HG03469 (cell line): ENCODE results near the gene KCNT1.
"Not testable (repeated sequence)": the region's sequence is repeated elsewhere in the genome, so short reads cannot be mapped to it uniquely, and the experiment has no call there.

Experiments
- ATAC-seq: cut with Tn5 transposase; IDR thresholded peaks from one replicate; pipeline ENCODE4 v1.9.1; 2021; ENCODE audit warnings: mild to moderate bottlenecking, moderate library complexity, moderate number of reproducible peaks; ENCODE audit not compliant: unreplicated experiment

Gene KCNT1

GRCh38 chr9:135671591-135672041, 30.4 kb upstream of the KCNT1 start:
- ATAC-seq: no peak

DNA sequence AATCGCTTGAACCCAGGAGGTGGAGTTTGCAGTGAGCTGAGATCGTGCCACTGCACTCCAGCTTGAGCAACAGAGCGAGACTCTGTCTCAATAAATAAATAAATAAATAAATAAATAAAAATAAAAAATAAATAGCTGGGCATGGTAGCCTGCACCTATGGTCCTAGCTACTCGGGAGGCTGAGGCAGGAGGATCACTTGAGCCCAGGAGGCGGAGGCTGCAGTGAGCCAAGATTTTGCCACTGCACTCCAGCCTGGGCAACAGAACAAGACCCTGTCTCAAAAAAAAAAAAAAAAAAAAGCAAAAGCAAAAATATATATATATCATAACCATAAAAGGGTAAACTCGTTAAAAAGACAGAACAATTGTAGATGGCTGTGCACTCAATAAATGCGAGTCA, 29.2 kb upstream of the KCNT1 start:
- ATAC-seq: not testable (repeated sequence)

DNA sequence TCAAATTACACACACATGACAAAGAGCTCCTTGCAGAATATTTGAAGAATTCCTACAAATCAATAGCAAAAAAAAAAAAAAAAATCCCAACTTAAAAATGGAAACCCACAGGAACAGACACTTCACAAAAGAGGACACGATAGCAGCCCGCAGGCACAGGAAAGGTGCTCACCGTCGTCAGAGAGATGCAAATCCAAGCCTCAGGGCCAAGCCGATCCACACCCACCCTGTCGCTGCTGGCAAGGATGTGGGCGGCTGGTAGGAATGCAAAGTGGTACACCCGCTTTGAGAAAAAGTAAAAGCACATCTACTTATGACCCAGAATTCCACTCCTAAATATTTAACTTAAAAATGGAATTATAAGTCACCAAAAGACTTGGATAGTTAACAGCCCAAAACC, 28.0 kb upstream of the KCNT1 start:
- no peak for ATAC-seq

DNA sequence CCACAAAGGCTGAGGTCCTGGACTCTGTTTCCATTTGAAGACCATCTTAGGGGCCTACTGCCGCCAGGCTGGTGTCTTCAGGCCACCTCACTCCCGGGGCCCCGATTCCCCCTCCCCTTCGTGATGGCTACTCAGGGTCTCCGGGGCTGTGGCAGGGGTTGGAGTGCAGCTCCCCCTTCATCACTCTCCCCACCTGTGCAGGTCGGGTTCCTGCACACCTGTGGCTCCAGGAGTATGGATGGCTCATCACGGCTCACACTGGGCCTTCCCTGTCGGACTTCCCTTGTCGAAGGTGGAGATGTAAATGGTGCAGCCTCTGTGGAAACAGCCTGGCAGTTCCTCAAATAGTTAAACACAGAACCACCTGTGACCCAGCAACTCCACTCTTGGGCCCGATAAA, 27.0 kb upstream of the KCNT1 start:
- no peak for ATAC-seq

DNA sequence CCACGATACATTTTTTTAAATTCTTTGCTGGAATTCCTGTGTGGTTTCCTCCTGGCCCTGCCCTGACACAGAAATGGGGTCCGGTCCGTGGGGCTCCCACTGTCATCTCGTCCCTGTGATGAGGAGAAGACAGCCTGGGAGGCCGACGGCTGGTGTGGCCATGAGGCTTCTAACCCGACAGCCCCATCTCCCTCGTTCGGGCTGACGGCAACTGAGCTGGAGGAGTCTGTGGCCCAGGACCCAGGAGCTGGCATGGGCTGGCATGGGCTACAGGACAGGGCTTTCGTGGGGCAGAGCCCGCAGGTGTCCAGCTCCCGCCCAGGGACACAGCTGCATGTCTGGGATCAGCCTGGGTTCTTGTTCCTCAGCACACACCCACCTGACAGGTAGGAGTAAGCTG, 25.1 kb upstream of the KCNT1 start:
- ATAC-seq: no peak

- ATAC-seq: no peak
These were observed 24.3 kb upstream of the KCNT1 start for GRCh38 chr9:135677641-135678168.

DNA sequence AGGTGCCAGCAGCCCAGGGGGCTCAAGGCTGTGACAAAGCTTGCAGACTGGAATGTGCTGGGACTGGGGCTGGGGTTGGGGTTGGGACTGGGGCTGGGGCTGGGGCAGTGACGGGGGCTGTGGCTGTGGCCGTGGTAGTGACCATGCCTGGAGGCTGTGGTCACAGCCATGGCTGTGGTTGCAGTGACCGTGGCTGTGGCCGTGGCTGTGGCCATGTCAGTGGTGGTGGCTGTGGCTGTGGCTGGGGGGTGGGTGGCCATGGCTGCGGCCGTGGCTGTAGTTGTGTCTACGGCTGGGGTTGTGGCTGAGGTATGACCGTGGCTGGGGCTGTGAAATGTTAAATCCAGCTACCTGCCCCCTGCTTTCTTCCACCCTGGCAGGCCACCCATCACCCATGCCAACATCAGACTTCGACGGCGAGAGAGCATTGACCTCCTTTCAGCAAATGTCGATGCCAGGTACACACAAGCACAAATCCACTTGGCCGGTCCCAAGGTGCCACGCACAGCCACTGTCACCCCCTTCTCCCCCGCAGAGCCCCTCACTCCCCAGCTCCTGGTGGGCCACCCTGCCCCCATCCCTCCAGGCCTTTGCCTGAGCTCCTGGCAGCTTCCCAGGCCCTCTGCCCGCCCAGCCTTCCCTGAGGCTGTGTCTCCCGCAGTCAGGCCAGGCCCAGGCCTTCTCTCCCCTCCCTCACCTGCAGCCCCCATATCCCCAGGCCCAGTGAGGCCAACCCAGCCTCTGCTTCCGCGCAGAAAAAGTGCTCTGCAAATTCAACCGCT, 23.6 kb upstream of the KCNT1 start:
- no peak for ATAC-seq

- ATAC-seq: no peak
These were observed 21.9 kb upstream of the KCNT1 start for GRCh38 chr9:135680056-135680455.

GRCh38 chr9:135681161-135681560, 20.8 kb upstream of the KCNT1 start:
- ATAC-seq: no peak

- no peak for ATAC-seq
These were observed 18.5 kb upstream of the KCNT1 start for GRCh38 chr9:135683401-135684034.

GRCh38 chr9:135684691-135685090, 17.3 kb upstream of the KCNT1 start:
- no peak for ATAC-seq

DNA sequence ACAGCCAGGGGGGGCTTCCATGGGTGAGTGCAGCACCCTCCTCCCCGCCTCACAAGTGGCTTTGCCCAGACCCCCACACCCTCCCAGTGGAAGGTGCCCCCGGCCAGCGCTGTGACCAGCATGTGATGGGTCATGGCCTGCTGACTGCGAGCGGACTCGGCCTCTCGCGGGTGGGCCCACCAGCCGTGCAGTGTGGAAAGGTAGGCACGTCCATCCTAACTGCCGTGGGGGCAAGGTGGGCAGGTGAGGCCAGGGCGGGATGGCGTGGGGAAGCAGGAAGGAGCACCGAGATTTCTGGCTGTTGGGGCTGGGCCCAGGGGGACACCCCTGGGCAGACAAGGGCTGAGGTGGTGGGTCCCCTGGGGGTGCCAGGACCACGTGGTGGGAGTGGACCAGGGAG, 14.8 kb upstream of the KCNT1 start:
- no peak for ATAC-seq

GRCh38 chr9:135689011-135689410, 13.0 kb upstream of the KCNT1 start:
- ATAC-seq: no peak

DNA sequence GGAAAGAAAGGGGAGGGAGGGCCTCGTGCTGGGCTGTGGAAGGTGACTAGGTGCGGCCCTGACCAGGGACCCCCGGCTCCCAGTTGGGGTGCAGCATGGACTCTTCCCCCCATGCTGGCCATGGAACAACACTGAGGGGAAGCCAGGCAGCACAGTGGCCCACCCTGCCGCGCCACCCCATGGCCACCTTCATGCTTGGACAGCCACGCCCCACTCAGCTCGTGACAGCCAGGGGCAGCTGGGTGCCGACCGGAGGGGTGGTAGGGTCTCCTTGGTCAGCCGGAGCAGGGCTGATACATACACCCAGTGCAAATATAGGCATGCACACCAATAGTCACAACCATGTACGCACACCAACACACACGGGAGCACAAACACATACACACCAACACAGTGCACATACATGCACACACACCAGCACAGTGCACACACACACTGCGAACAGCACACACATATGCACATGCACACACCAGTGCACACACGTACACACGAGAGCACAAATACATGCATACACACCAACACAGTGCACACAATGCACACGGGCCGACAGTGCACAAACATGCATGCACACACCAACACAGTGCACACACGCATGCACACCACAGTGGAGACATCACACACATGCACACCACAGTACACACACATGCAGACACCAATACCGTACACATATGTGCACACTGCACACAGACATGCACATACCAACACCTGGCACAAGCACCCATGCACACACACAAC, 11.0 kb upstream of the KCNT1 start:
- ATAC-seq: no peak

DNA sequence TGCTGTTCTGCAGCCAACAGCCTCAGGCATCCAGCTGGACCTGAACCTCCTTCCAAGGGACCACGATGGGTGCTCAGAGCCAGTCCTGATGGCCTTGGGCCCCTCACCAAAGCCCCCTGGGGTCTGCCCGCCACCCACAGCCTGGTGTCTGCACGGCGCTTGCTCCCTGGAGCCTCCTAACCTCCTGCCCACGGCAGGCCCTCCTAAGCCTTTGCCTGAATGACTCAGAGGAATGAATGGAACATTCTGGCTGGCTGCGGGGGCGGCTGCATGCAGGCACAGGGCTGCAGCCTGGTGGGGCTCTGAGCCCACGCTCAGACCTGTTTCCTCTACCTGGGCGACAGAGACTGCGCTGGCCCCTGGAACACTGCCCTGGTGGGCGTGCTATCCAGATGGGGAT, 9.6 kb upstream of the KCNT1 start:
- ATAC-seq: no peak

DNA sequence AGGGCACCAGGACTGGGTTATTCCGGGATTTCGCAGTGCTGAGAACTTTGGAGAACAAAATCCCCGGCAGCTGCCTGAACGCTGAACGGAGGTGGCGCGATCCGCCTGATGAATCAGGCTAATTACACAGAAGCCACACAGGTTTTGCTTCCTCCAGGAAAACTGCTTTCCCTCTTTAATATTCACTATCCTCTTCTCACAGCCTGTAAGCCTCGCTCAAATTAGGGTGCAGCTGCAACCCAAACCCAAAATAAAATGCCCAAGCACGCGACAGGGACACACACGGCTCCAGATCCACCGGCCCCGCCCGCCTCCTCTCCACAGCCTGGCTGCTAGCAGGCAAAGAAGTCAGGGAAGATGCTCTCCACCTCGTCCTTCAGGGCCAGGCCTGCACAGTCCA, 8.7 kb upstream of the KCNT1 start:
- no peak for ATAC-seq

DNA sequence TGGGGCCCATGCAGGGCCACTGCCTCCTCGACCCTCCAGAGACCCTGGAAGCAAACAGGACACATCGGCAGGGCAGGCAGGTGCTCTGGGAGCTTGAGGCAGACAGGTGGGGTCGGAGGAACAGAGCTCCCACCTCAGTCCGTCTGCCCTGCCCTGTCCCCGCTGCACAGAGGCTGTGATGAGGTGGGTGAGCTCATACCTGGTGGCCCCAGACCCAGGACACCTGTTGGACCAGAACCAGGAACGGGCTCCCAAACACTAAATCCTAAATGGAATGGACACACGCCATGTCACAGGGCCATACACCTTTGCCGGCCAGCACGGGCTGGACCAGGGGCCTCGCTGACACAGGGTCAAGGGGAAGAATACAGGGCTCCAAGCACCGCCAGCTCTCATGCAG, 8.2 kb upstream of the KCNT1 start:
- no peak for ATAC-seq

GRCh38 chr9:135694414-135694813, 7.6 kb upstream of the KCNT1 start:
- no peak for ATAC-seq

DNA sequence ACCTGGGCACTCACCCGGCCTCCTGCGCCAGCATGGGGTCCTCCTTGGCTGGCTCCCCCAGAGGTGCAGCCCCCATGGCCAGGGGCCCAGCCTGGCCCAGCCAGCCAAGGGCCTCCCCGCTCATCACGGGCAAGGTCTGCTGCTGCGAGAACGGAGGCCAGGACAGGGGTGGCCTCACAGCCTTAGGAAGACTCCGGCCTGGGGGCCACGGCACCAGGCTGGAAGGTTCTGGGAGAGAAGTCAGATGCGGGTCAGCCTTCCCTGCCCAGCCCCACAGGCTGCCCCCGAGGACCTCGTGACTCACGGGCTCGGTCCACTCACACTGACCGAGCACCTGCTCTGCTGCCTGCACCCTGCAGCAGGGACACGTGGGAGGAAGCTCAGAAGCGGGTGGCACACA, 6.9 kb upstream of the KCNT1 start:
- ATAC-seq: no peak

DNA sequence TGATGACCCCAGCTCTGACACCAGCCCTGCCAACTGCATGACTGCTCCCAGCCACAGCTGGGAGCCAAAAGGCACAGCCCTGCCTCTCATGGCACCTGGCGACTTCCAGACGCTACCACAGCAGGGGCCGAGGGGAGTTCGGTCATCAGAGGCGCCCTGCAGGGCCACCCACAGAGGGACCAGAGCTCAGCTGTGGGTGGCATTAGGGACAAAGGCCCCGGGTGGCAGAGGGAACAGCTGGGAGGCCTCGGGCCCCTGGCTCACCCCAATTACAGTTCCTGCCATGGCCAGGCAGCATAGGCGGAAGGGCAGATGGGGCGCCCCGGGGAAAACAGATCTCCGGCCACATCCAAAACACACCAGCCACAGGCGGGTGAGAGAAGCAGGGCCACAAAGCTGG, 6.3 kb upstream of the KCNT1 start:
- no peak for ATAC-seq

DNA sequence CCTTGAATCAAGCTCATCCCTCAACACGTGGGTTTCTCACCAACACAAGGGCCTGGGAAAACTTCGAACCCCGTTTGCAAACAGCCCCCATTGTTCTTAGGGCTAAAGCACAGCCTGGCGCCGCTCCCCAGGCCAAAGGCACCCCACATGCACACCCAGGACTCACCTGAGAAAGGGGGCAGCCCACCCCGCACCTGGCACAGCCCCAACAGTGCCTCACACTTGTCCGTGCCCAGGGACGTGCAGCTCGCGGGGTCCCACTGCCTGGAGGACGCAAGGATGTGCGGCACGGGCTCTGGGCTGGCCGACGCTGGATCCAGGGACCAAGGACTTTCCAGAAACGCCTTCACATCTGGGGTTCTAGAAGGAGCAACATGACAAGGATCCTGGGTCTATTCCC, 5.5 kb upstream of the KCNT1 start:
- no peak for ATAC-seq

GRCh38 chr9:135697226-135697625, 4.8 kb upstream of the KCNT1 start:
- ATAC-seq: no peak
